GM12891 (cell line): ENCODE data around the gene CCDC73.
"Not testable (repeated sequence)": the region's sequence is repeated elsewhere in the genome, so short reads cannot be mapped to it uniquely, and the experiment has no call there.

Experiments
- POLR2A ChIP-seq: IDR thresholded peaks from 2 replicates; pipeline ENCODE4 v1.6.1; 2011; ENCODE audit warnings: low read depth, low read length, control low read depth
- POLR2AphosphoS5 ChIP-seq: IDR thresholded peaks from 2 replicates; pipeline ENCODE4 v1.6.1; 2011; ENCODE audit warnings: low read depth, low read length, control low read depth
- SPI1 ChIP-seq: IDR thresholded peaks from 2 replicates; pipeline ENCODE4 v1.6.1; 2011; ENCODE audit warnings: low read depth, low read length, control low read depth
- TAF1 ChIP-seq: IDR thresholded peaks from 2 replicates; pipeline ENCODE4 v1.6.1; 2011; ENCODE audit warnings: low read depth, low read length, control low read depth

DNA sequence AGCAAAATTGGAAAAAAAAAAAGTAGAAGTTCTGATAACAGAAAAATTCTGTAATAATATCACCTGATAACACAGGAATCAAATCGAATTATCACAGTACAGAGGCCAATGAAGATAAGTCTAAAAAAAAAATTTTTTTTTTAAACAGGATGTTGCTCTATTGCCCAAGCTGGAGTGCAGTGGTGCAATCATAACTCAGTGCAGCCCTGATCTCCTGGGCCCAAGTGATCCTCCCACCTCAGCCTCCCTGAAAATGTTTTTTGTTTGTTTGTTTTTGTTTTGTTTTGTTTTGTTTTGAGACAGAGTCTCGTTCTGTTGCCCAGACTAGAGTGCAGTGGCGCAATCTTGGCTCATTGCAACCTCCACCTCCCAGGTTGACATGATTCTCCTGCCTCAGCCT is 29.2 kb upstream of the CCDC73 start:
- not testable (repeated sequence) for TF ChIP-seq POLR2A, POLR2AphosphoS5, SPI1, TAF1
